Sigmoid colon (tissue), 3 donors: ENCODE measurements around the gene MAP3K8.

Experiments
- CTCF ChIP-seq, 4 experiments: fragments of 450-650 bp in 3 of 4; fragments of 200-600 bp in 1 of 4; IDR thresholded peaks; one replicate each; pipeline ENCODE4 v1.5.1; 2016 to 2019; ENCODE audit warnings: antibody characterized with exemption in 4 of 4, mild to moderate bottlenecking in 3 of 4, moderate library complexity in 2 of 4
- POLR2A ChIP-seq, 2 donors: fragments of 450-650 bp; IDR thresholded peaks; one replicate each; pipeline ENCODE4 v1.6.1; 2016; ENCODE audit warnings: antibody characterized with exemption in 2 of 2, mild to moderate bottlenecking in 2 of 2, moderate library complexity in 2 of 2

GRCh38 chr10:30494558-30494957, 60.6 kb downstream of the MAP3K8 start:
- no peak for TF ChIP-seq CTCF (IDR thresholded peaks at IDR 0.05)
- no peak for TF ChIP-seq POLR2A (IDR thresholded peaks at IDR 0.05)
